Nephron (organoid): ENCODE data around the gene CECR2.
A peak's percentile ranks its signal among the peaks of the same experiment; 100 is the strongest.

Experiments
- H3K27ac Mint-ChIP-seq, 3 experiments: 2 replicates each; pipeline ENCODE4 v1.8.0; 2020; ENCODE audit warnings: mixed read lengths in 3 of 3, mild to moderate bottlenecking in 2 of 3, moderate library complexity in 1 of 3
- H3K27me3 Mint-ChIP-seq: 2 replicates; pipeline ENCODE4 v1.8.0; 2021; ENCODE audit warnings: low read depth, mild to moderate bottlenecking, moderate library complexity, mixed read lengths
- H3K36me3 Mint-ChIP-seq: 2 replicates; pipeline ENCODE4 v1.8.0; 2020; ENCODE audit warnings: low read depth, mixed read lengths
- H3K4me1 Mint-ChIP-seq: 2 replicates; pipeline ENCODE4 v1.8.0; 2020; ENCODE audit warnings: mixed read lengths
- H3K4me3 Mint-ChIP-seq, 3 experiments: 2 replicates each; pipeline ENCODE4 v1.8.0; 2020; ENCODE audit warnings: mild to moderate bottlenecking in 3 of 3, mixed read lengths in 3 of 3, moderate library complexity in 2 of 3
- H3K9me3 Mint-ChIP-seq: 2 replicates; pipeline ENCODE4 v1.8.0; 2020; ENCODE audit warnings: mixed read lengths
- TF ChIP-seq, protein P1 (sequence below), 3 experiments: fragments of 200-600 bp; sonication (generic); IDR thresholded peaks; one replicate each; pipeline ENCODE4 v1.5.0; 2021; ENCODE audit warnings: antibody characterized with exemption in 3 of 3; ENCODE audit not compliant: unreplicated experiment in 3 of 3

CECR2 gene

DNA sequence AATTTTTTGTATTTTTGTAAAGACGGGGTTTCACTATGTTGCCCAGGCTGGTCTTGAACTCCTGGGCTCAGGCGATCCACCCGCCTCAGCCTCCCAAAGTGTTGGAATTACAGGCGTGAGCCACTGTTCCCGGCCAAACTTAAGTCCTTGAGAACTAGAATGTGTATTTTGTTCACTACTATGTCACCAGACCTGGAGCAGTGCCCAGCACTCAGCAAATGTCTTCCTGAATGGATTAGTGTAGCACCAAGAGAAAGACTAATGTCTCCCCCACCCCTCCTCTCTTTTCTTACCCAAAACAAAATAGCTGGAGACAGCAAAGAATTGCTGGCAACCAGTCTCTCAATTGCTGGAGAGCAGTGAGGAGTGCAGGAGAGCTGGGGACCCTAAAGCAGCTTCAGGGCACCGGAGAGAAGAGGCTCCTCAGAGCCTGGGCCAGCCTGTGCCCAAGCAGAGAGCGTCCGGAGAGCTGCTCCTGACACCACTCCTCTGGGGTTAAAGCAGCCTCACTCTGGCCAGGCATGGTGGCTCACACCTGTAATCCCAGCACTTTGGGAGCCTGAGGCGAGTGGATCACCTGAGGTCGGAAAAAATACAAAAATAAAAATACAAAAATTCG lies 209.0 kb downstream of the CECR2 start:
- H3K27ac Mint-ChIP-seq: peak overlapping the region in 2 of 3 experiments; percentile 47 to 79
- H3K4me3 Mint-ChIP-seq: no peak overlapping the region
- TF ChIP-seq, protein P1, sequence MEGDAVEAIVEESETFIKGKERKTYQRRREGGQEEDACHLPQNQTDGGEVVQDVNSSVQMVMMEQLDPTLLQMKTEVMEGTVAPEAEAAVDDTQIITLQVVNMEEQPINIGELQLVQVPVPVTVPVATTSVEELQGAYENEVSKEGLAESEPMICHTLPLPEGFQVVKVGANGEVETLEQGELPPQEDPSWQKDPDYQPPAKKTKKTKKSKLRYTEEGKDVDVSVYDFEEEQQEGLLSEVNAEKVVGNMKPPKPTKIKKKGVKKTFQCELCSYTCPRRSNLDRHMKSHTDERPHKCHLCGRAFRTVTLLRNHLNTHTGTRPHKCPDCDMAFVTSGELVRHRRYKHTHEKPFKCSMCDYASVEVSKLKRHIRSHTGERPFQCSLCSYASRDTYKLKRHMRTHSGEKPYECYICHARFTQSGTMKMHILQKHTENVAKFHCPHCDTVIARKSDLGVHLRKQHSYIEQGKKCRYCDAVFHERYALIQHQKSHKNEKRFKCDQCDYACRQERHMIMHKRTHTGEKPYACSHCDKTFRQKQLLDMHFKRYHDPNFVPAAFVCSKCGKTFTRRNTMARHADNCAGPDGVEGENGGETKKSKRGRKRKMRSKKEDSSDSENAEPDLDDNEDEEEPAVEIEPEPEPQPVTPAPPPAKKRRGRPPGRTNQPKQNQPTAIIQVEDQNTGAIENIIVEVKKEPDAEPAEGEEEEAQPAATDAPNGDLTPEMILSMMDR (IDR thresholded peaks at IDR 0.05; ENCODE audit: unreplicated experiment in 3 of 3): no peak
- H3K27me3 Mint-ChIP-seq: no peaks in the 10 kb centered on the region
- no peaks in the 10 kb centered on the region for H3K36me3 Mint-ChIP-seq
- peaks cover 10% of the 10 kb centered on the region for H3K4me1 Mint-ChIP-seq
- no peaks in the 10 kb centered on the region for H3K9me3 Mint-ChIP-seq

DNA sequence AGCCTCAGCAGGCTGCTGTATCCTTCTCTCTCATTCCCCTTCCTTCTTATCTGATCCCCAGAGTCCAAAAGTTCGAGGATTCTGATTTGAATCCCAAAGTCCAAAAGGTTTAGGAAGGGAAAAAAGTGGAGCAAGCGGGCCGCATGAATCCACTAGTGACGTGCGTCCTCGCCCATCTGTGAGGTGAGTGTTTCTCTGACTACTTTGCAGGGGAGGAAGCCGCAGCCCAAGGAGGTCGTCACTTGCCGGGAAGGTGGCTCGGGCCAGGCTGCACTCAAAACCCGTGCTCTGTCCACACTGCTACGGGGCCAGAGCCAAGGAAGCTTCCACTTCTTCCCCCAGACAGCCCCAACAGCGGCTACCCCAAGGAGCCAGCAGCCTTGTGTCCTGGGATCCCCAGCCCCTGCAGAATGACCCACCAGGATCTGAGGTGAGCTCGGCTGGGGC lies 210.3 kb downstream of the CECR2 start:
- H3K9me3 Mint-ChIP-seq: no peaks in the 10 kb centered on the region
- TF ChIP-seq, protein P1 (IDR thresholded peaks at IDR 0.05; ENCODE audit: unreplicated experiment in 3 of 3): no peak
- H3K27me3 Mint-ChIP-seq: no peaks in the 10 kb centered on the region
- no peaks in the 10 kb centered on the region for H3K36me3 Mint-ChIP-seq
- peaks cover 4% of the 10 kb centered on the region for H3K4me1 Mint-ChIP-seq
- no peak overlapping the region for H3K27ac Mint-ChIP-seq
- H3K4me3 Mint-ChIP-seq: no peak overlapping the region

DNA sequence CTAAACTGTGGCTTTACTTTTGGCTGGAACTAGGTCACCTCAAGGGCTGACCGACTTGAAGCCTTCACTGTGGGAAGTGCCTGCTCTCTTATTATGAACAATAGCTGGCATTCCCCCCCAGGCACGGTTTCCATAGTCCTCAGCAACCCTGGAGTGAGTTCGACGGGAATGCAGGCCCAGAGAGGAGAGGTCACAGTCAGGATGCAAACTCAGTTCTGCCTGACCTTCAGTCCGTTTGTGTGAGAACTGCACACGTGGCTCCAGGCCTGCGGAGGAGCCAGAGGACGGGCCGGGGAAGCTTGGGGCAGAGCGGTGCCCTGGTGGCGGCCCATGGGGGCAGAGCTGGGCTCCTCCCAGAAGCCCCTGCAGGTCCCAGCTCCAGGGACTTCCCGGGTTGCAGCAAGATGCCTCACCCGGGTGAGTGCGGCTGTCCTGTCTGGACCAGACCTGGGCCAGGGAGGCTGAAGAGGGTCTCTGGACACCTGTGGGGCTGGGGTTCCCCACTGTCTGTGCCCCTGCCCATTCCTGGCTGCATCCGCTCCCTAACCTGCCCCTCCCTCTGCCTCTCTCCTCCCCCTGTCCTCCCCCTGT lies 211.3 kb downstream of the CECR2 start:
- Mint-ChIP-seq H3K4me1 (peaks cover 4% of the 10 kb centered on the region), H3K27me3 (no peaks in the 10 kb centered on the region), H3K9me3 (no peaks in the 10 kb centered on the region), H3K4me3 (no peak overlapping the region), H3K36me3 (no peaks in the 10 kb centered on the region), H3K27ac (peak overlapping the region in 1 of 3 experiments; percentile 3)
- TF ChIP-seq, protein P1 (IDR thresholded peaks at IDR 0.05; ENCODE audit: unreplicated experiment in 3 of 3): no peak

DNA sequence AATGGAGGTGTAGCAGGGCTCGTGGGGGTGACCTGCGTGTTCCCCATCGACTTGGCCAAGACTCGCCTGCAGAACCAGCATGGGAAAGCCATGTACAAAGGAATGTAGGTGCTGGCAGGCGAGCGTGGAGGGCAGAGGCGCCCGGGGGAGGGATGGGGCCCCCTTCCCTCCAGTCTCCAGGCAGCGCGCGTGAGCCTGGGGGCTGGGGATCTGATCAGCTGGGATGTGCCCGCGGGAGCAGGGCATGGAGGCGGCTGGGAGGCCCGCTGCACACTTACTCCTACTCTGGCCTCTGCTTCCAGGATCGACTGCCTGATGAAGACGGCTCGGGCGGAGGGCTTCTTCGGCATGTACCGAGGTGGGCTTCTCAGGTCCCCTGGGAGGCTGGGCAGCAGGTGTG lies 211.8 kb downstream of the CECR2 start:
- Mint-ChIP-seq H3K27ac (no peak overlapping the region), H3K9me3 (no peaks in the 10 kb centered on the region), H3K4me3 (no peak overlapping the region), H3K27me3 (no peaks in the 10 kb centered on the region), H3K4me1 (peaks cover 4% of the 10 kb centered on the region), H3K36me3 (no peaks in the 10 kb centered on the region)
- TF ChIP-seq, protein P1 (IDR thresholded peaks at IDR 0.05; ENCODE audit: unreplicated experiment in 3 of 3): no peak

DNA sequence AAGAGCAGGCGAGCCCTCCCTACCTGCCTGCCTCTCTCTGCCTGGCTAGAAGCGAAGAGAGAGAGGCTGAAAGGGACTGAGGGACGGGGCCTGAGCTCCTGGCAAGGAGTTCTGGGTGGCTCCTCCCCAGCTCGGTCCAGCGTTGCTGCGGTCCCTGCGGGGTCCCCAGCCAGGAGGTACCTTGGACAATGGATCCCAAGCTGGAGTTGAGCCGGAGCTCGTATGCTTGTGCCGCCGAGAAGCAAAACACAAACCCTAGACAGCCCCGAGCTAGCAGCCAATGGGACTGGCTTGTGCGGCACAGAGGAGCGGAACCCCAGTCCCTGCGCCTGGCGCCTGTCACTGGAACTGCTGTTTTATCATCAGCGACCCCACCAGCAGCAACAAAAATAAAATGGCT lies 212.4 kb downstream of the CECR2 start:
- Mint-ChIP-seq H3K9me3 (no peaks in the 10 kb centered on the region), H3K36me3 (no peaks in the 10 kb centered on the region), H3K27me3 (no peaks in the 10 kb centered on the region), H3K4me3 (no peak overlapping the region), H3K27ac (no peak overlapping the region), H3K4me1 (peaks cover 4% of the 10 kb centered on the region)
- TF ChIP-seq, protein P1 (IDR thresholded peaks at IDR 0.05; ENCODE audit: unreplicated experiment in 3 of 3): no peak

DNA sequence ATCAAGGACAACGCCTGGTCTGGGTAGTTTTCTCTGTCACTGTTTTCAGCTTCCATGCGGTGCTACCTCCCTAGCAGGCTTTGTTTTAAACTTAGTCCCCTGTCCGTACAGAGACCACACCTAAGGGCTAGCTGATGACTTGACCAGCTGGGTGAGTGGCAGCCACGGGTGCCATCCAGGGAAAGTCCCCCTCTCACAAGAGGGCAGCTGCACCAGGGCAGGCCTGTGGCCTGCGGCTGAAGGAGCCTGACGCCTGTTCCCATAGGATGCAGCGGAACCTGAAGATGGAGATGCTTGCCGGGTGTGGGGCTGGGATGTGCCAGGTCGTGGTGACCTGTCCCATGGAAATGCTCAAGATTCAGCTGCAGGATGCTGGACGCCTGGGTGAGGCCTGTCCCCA lies 213.9 kb downstream of the CECR2 start:
- Mint-ChIP-seq H3K9me3 (no peaks in the 10 kb centered on the region), H3K4me3 (no peak overlapping the region), H3K27me3 (no peaks in the 10 kb centered on the region), H3K36me3 (no peaks in the 10 kb centered on the region), H3K27ac (no peak overlapping the region), H3K4me1 (peaks cover 2% of the 10 kb centered on the region)
- TF ChIP-seq, protein P1 (IDR thresholded peaks at IDR 0.05; ENCODE audit: unreplicated experiment in 3 of 3): no peak
